HG02678 (cell line): ENCODE data around the gene CELF2.

Source experiments
- ATAC-seq: cut with Tn5 transposase; IDR thresholded peaks from one replicate; pipeline ENCODE4 v1.9.1; 2021; ENCODE audit warnings: mild to moderate bottlenecking, moderate library complexity; ENCODE audit not compliant: unreplicated experiment

CELF2 gene

GRCh38 chr10:11057018-11057417 is 39.3 kb downstream of the CELF2 start:
- ATAC-seq = no peak

- no peak for ATAC-seq
Measured at GRCh38 chr10:11057448-11057847, 39.8 kb downstream of the CELF2 start.

GRCh38 chr10:11057994-11058393 is 40.3 kb downstream of the CELF2 start:
- no peak for ATAC-seq

GRCh38 chr10:11058965-11059364 is 41.3 kb downstream of the CELF2 start:
- no peak for ATAC-seq

GRCh38 chr10:11063856-11064255 is 46.2 kb downstream of the CELF2 start:
- ATAC-seq = no peak

- no peak for ATAC-seq
Measured at GRCh38 chr10:11064832-11065231, 47.2 kb downstream of the CELF2 start.

GRCh38 chr10:11065567-11065966 is 47.9 kb downstream of the CELF2 start:
- ATAC-seq = no peak

- ATAC-seq = no peak
Measured at GRCh38 chr10:11066520-11066919, 48.8 kb downstream of the CELF2 start.

- no peak for ATAC-seq
Measured at GRCh38 chr10:11068861-11069633, 51.4 kb downstream of the CELF2 start.

- no peak for ATAC-seq
Measured at GRCh38 chr10:11073410-11073809, 55.7 kb downstream of the CELF2 start.

- peak; percentile 78 for ATAC-seq
Measured at GRCh38 chr10:11074536-11075267, 57.0 kb downstream of the CELF2 start.

GRCh38 chr10:11076221-11076620 is 58.5 kb downstream of the CELF2 start:
- no peak for ATAC-seq

GRCh38 chr10:11080564-11080984 is 62.9 kb downstream of the CELF2 start:
- peak; percentile 82 for ATAC-seq

GRCh38 chr10:11081408-11081807 is 63.7 kb downstream of the CELF2 start:
- ATAC-seq = no peak

- no peak for ATAC-seq
Measured at GRCh38 chr10:11082526-11082925, 64.9 kb downstream of the CELF2 start.

GRCh38 chr10:11083051-11083450 is 65.4 kb downstream of the CELF2 start:
- no peak for ATAC-seq

- no peak for ATAC-seq
Measured at GRCh38 chr10:11085545-11085944, 67.9 kb downstream of the CELF2 start.

- no peak for ATAC-seq
Measured at GRCh38 chr10:11086177-11086840, 68.6 kb downstream of the CELF2 start.

GRCh38 chr10:11087372-11087771 is 69.7 kb downstream of the CELF2 start:
- no peak for ATAC-seq

GRCh38 chr10:11088709-11089108 is 71.0 kb downstream of the CELF2 start:
- ATAC-seq = no peak

GRCh38 chr10:11089272-11089671 is 71.6 kb downstream of the CELF2 start:
- ATAC-seq = no peak
